AG10803 (cell line): ENCODE measurements around the gene C3AR1.

ENCODE experiments used
- DNase-seq: peaks from one replicate; pipeline ENCODE4 v3.0.0; 2010; ENCODE audit warnings: low read depth
- H3K4me3 ChIP-seq: 2 replicates; pipeline ENCODE4 v1.5.1; 2011; ENCODE audit warnings: mild to moderate bottlenecking, low read length, control low read depth
- CTCF ChIP-seq: conservative IDR thresholded peaks from 2 replicates; pipeline ENCODE4 v1.5.1; 2011; ENCODE audit warnings: mild to moderate bottlenecking, low read length, control low read depth, inconsistent platforms

The C3AR1 gene

DNA sequence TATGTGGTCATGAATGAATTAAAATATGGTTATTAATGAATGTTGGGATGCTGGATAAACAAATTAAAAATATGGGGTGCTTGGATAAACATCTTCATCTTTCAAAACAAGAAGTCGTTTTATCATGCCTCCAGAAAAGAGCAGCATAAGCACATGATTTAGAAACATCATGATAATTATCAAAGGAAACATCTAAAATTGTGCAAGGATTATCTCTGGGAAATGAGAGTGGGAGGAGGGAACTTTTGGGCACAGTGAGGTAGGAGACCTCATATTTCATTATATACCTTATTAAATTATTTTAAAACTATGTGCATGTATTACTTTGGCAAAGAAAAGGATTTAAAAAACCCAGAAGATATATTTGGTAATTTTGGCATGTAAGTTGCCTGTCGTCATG lies 8.9 kb downstream of the C3AR1 start:
- no peak for TF ChIP-seq CTCF
- no peak overlapping the region for H3K4me3 ChIP-seq
- DNase-seq: no peak

- no peak overlapping the region for H3K4me3 ChIP-seq
- no peak for TF ChIP-seq CTCF
- no peak for DNase-seq
Observed at GRCh38 chr12:8054816-8055215, 11.3 kb downstream of the C3AR1 start.

DNA sequence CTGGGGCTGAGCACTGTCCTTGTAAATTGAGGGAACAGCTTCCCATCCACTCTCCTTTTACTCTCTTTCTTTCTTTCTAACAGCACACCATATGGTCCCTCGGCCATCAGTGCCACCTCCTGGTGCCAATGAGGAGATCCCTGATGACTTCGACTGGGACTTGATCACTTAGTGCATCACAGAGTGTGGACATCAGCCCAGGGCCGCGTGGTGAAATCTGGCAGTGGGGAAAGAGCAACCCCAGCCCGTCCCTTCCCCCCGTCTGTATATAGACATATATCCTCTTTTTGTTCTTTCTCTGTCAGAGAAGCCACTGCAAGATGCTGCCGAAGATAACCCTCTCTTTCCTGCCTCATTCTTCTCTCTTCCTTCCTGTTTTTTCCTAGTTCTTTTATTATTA lies 13.5 kb downstream of the C3AR1 start:
- no peak for DNase-seq
- H3K4me3 ChIP-seq: no peak overlapping the region
- TF ChIP-seq CTCF: no peak

DNA sequence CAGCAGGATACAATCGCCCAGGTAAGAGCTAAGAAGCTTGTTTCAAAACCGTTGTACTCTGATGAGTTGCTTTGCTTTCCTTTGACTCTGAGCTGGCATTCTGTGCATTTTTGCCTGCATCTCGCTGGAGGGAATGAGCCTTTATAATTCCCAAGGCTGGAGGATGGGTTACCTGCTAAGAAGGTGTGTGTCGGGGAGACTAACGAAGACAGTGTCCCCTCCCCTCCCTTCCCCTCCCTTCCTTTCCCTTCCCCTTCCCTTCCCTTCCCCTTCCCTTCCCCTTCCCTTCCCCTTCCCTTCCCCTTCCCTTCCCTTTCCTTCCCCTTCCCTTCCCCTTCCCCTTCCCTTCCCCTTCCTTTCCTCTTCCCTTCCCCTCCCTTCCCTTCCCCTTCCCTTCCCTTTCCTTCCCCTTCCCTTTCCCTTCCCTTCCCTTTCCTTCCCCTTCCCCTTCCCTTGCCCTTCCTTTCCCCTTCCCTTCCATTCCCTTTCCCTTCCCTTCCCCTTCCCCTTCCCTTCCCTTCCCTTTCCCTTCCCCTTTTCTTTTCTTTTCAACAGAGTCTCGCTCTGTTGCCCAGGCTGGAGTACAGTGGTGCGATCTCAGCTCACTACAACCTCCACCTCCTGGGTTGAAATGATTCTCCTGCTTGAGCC lies 15.4 kb downstream of the C3AR1 start:
- no peak overlapping the region for H3K4me3 ChIP-seq

DNA sequence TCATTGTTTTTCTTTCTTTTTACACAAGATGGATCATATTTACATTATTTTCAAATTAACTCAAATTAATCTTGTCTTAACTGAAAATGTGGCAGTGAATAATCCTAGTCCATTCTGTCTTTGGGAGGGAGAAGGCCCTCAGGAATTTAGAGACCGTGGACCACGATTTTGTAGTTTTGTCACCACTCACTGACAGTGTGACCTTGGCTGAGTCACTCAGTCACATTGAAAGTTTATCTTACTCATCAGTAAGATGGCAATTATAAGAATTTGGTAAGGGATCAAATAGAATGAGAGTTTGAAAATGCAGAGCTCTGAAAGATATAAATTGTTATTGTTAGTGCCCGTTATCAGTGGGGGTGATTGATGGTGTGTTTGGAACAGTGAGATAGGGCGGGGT lies 17.3 kb downstream of the C3AR1 start:
- H3K4me3 ChIP-seq: no peak overlapping the region
- TF ChIP-seq CTCF: no peak

More for the DNA sequence above, 15.4 kb downstream of the C3AR1 start:
- DNase-seq: no peak
- TF ChIP-seq CTCF: no peak

GRCh38 chr12:8047842-8048241 lies 18.3 kb downstream of the C3AR1 start:
- H3K4me3 ChIP-seq: no peak overlapping the region
- DNase-seq: no peak
- TF ChIP-seq CTCF: no peak

More for the DNA sequence above, 17.3 kb downstream of the C3AR1 start:
- DNase-seq: no peak
